Stomach (tissue), 9 donors: ENCODE results near the gene GPC6. TPM values are rescaled to one million over a fixed set of nuclear protein-coding genes. Genes with fewer than 3 reads are reported as not detected.

Experiments
- DNase-seq, 2 donors: peaks; one replicate each; pipeline versions ENCODE4 v3.0.0 to v3.0.0-alpha.2; 2013 to 2019
- H3K27ac ChIP-seq, 5 donors: fragments of 200-600 bp in 4 of 5; sonication (generic) in 4 of 5; one replicate each; pipeline ENCODE4 v1.5.1; 2013 to 2019; ENCODE audit warnings: mild to moderate bottlenecking in 1 of 5, moderate library complexity in 1 of 5
- H3K27me3 ChIP-seq, 3 donors: fragments of 200-600 bp; sonication (generic); one replicate each; pipeline ENCODE4 v1.5.1; 2017 to 2019; ENCODE audit warnings: mixed run types in 1 of 3
- H3K36me3 ChIP-seq, 4 donors: fragments of 200-600 bp; sonication (generic); 1 replicate in 3 of 4; 2 replicates in 1 of 4; pipeline ENCODE4 v1.5.1; 2016 to 2019
- H3K4me1 ChIP-seq, 4 donors: fragments of 200-600 bp; sonication (generic); one replicate each; pipeline ENCODE4 v1.5.1; 2016 to 2019
- H3K4me3 ChIP-seq, 4 donors: fragments of 200-600 bp; sonication (generic) in 3 of 4; one replicate each; pipeline ENCODE4 v1.5.1; 2016 to 2019; ENCODE audit warnings: mild to moderate bottlenecking in 1 of 4
- H3K9me3 ChIP-seq, 4 donors: fragments of 200-600 bp; sonication (generic); one replicate each; pipeline ENCODE4 v1.5.1; 2016 to 2019
- EP300 ChIP-seq: sonication (generic); formaldehyde crosslinking; IDR thresholded peaks from one replicate; pipeline ENCODE4 v1.6.1; 2017; ENCODE audit warnings: antibody characterized with exemption
- POLR2A ChIP-seq, 4 donors: fragments of 450-650 bp; IDR thresholded peaks; one replicate each; pipeline ENCODE4 v1.6.1; 2016; ENCODE audit warnings: antibody characterized with exemption in 4 of 4, control low read depth in 2 of 4, mild to moderate bottlenecking in 1 of 4, moderate library complexity in 1 of 4
- POLR2AphosphoS5 ChIP-seq, 3 donors: sonication (generic); formaldehyde crosslinking; IDR thresholded peaks; one replicate each; pipeline ENCODE4 v1.6.1; 2016; ENCODE audit warnings: antibody characterized with exemption in 3 of 3
- WGBS, 5 donors: extraction: QIAGEN DNeasy Blood & Tissue Kit in 3 of 5; methylation state at CpG; one replicate each; pipeline versions ENCODE4 v1.1.5 to v1.1.7; 2013 to 2018; 5-methylcytosine and 5-hydroxymethylcytosine counted together
- intact Hi-C: fragments of 100-400 bp; cut with DNase I; formaldehyde crosslinking; loops from one replicate; pipeline ENCODE4 v1.15.1; 2023; ENCODE audit warnings: low total_unique reads
- polyA plus RNA-seq, 3 donors: library from polyadenylated mRNA; stranded (reverse); fragments of 200-250 nt; gene quantifications; one replicate each; pipeline ENCODE4 v1.2.3, GENCODE V29; 2013
- total RNA-seq, 5 donors: library from RNA; depleted of rRNA; stranded (reverse); fragments of >200 nt; gene quantifications; one replicate each; pipeline versions ENCODE4 v1.1.0 to v1.2.3, GENCODE V29; 2014 to 2016
- TF ChIP-seq, protein P1 (sequence below), 7 experiments: fragments of 450-650 bp in 4 of 7; fragments of 200-600 bp in 3 of 7; sonication (generic) in 3 of 7; IDR thresholded peaks; one replicate each; pipeline ENCODE4 v1.5.1; 2016 to 2019; ENCODE audit warnings: antibody characterized with exemption in 7 of 7, control low read depth in 2 of 7, mild to moderate bottlenecking in 1 of 7
- donor health status: healthy with polysubstance abuse.
- donor health status: Bipolar disorder and iron deficiency.
- donor health status: healthy.

GPC6 gene
- total and polyA plus RNA-seq, 8 donors: 0.70 to 52.7 (median 5.6) TPM

- TF ChIP-seq POLR2A (IDR thresholded peaks at IDR 0.05): no peak
- no peak for TF ChIP-seq EP300
- TF ChIP-seq, protein P1, sequence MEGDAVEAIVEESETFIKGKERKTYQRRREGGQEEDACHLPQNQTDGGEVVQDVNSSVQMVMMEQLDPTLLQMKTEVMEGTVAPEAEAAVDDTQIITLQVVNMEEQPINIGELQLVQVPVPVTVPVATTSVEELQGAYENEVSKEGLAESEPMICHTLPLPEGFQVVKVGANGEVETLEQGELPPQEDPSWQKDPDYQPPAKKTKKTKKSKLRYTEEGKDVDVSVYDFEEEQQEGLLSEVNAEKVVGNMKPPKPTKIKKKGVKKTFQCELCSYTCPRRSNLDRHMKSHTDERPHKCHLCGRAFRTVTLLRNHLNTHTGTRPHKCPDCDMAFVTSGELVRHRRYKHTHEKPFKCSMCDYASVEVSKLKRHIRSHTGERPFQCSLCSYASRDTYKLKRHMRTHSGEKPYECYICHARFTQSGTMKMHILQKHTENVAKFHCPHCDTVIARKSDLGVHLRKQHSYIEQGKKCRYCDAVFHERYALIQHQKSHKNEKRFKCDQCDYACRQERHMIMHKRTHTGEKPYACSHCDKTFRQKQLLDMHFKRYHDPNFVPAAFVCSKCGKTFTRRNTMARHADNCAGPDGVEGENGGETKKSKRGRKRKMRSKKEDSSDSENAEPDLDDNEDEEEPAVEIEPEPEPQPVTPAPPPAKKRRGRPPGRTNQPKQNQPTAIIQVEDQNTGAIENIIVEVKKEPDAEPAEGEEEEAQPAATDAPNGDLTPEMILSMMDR (IDR thresholded peaks at IDR 0.05): no peak
- TF ChIP-seq POLR2AphosphoS5 (IDR thresholded peaks at IDR 0.05): no peak
- WGBS, 5 donors: 49 to 64% (median 57%) methylated on average over 3 of the region's 3 CpGs
- no peaks in the 10 kb centered on the region for H3K9me3 ChIP-seq
Measured at GRCh38 chr13:93843082-93843481, 616.5 kb downstream of the GPC6 start.

DNA sequence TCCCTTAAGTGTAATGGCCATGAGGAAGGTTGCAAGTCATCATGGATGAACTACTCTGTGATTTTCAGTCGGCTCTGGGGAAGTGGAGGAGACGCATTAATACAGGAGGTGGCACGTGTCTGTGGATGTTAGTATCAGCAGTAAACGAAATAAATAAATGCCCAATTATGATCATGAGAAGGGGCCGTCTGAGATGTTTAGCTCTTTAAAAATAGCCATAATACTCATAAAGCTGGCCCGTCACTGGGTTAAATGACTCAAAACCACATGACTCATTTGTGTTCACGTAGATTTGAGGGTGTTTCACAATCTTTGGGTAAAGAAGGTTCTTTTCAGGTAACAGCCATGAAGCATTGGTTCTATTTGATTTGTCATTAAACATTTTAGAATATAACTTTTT is 620.6 kb downstream of the GPC6 start:
- Histone ChIP-seq H3K4me1 (no peaks in the 10 kb centered on the region), H3K36me3 (no peaks in the 10 kb centered on the region), H3K27ac (no peak overlapping the region), H3K9me3 (no peaks in the 10 kb centered on the region), H3K27me3 (no peaks in the 10 kb centered on the region), H3K4me3 (no peak overlapping the region)
- TF ChIP-seq, protein P1 (IDR thresholded peaks at IDR 0.05): no peak
- TF ChIP-seq POLR2A (IDR thresholded peaks at IDR 0.05) (no peak), POLR2AphosphoS5 (IDR thresholded peaks at IDR 0.05) (no peak), EP300 (no peak)
- intact Hi-C loops: no loop called here
- WGBS, 5 donors: 63 to 84% (median 80%) methylated on average over 7 of the region's 7 CpGs
- DNase-seq: no peak

More at GRCh38 chr13:93843082-93843481, 616.5 kb downstream of the GPC6 start:
- DNase-seq: no peak
- no peak overlapping the region for H3K4me3 ChIP-seq
- H3K27me3 ChIP-seq: no peaks in the 10 kb centered on the region
- no peaks in the 10 kb centered on the region for H3K4me1 ChIP-seq
- no peaks in the 10 kb centered on the region for H3K36me3 ChIP-seq
- intact Hi-C loops: no loop called here
- H3K27ac ChIP-seq: no peak overlapping the region

GRCh38 chr13:93848247-93848646 is 621.6 kb downstream of the GPC6 start:
- H3K4me3 ChIP-seq: no peak overlapping the region
- intact Hi-C loops: no loop called here
- TF ChIP-seq, protein P1 (IDR thresholded peaks at IDR 0.05): no peak
- TF ChIP-seq POLR2AphosphoS5 (IDR thresholded peaks at IDR 0.05): no peak
- no peak for TF ChIP-seq POLR2A (IDR thresholded peaks at IDR 0.05)
- TF ChIP-seq EP300: no peak
- H3K9me3 ChIP-seq: no peaks in the 10 kb centered on the region
- no peak overlapping the region for H3K27ac ChIP-seq
- no peak for DNase-seq
- no peaks in the 10 kb centered on the region for H3K4me1 ChIP-seq
- H3K36me3 ChIP-seq: no peaks in the 10 kb centered on the region
- WGBS, 5 donors: 48 to 78% (median 70%) methylated on average over 4 of the region's 4 CpGs
- no peaks in the 10 kb centered on the region for H3K27me3 ChIP-seq

- Histone ChIP-seq H3K36me3 (no peaks in the 10 kb centered on the region), H3K9me3 (no peaks in the 10 kb centered on the region), H3K4me3 (no peak overlapping the region), H3K27ac (no peak overlapping the region), H3K4me1 (no peaks in the 10 kb centered on the region), H3K27me3 (no peaks in the 10 kb centered on the region)
- intact Hi-C loops: no loop called here
- 62 to 74% (median 71%) methylated on average over 2 of the region's 2 CpGs for WGBS, 5 donors
- no peak for TF ChIP-seq POLR2A (IDR thresholded peaks at IDR 0.05)
- no peak for DNase-seq
Measured at GRCh38 chr13:93851236-93851635, 624.6 kb downstream of the GPC6 start.

DNA sequence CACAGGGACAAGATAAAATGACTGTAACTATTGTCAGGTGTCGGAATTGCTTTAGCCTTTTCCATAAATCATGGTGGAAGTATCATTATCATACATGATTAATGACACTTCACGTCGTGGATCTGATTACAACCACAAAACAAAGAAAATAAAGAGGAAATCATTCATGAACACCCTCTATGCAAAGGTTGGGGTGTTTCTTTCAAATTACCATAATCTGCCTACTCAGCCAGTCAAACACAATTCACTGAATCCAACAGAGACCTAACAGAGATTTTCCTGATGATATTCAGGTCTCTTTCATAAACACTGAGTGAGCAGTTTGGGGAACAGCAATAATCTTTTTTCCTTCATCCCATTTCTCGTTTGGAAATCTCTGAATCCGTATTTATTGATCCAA is 627.3 kb downstream of the GPC6 start:
- Histone ChIP-seq H3K36me3 (no peaks in the 10 kb centered on the region), H3K4me1 (no peaks in the 10 kb centered on the region), H3K27me3 (no peaks in the 10 kb centered on the region), H3K27ac (no peak overlapping the region), H3K4me3 (no peak overlapping the region), H3K9me3 (no peaks in the 10 kb centered on the region)
- intact Hi-C loops: no loop called here
- TF ChIP-seq EP300 (no peak), POLR2AphosphoS5 (IDR thresholded peaks at IDR 0.05) (no peak), POLR2A (IDR thresholded peaks at IDR 0.05) (no peak)
- TF ChIP-seq, protein P1 (IDR thresholded peaks at IDR 0.05): no peak
- WGBS, 5 donors: 63 to 84% (median 70%) methylated on average over 5 of the region's 5 CpGs
- no peak for DNase-seq
